SK-MEL-5 (cell line): ENCODE results near the gene ATP5PF. TPM values are rescaled to one million over a fixed set of nuclear protein-coding genes. Genes with fewer than 3 reads are reported as not detected.

Source experiments
- DNase-seq: peaks from one replicate; pipeline ENCODE4 v3.0.0-alpha.2; 2016; ENCODE audit warnings: low read depth, low spot score
- in situ Hi-C: cut with HindIII; loops from 2 replicates; pipeline ENCODE4 v1.10.0; 2016; ENCODE audit warnings: low sequenced_read_pairs, high pct_unique_total_duplicates, low pct_unique_long_range_greater_than_20kb
- total RNA-seq: library from RNA; depleted of rRNA; stranded (reverse); fragments of >200 nt; shearing (Covaris generic); gene quantifications from 2 replicates; pipeline ENCODE4 v1.2.3, GENCODE V29; 2014; rRNA removed

Gene ATP5PF
- total RNA-seq, 1 experiment from 2014 or later = 135 TPM

DNA sequence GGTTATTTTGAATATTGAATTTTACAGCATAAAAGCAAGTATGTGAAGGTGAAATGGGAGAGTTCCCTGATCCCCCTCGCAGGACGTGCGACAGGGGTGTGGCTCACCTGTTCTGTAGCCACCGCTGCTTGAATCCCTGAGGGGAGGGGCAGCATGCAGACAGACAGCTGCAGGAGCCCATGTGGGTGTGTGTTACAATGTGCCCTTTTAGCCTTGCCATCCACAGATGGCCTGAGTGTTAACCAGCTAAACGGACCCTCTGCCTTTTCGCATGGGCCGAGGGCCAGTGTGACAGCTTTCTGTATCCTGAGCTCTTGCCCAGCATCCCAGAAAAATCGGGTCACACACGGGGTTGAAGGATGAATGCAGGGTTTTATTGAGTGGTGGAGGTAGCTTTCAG lies 52.3 kb downstream of the ATP5PF start:
- no peak for DNase-seq
- in situ Hi-C loops = no loop called here

GRCh38 chr21:25676451-25676850 lies 58.3 kb downstream of the ATP5PF start:
- DNase-seq = no peak
- in situ Hi-C loops = no loop called here

Other genes with a start within 250 kb of the ATP5PF start
- 45.2 and 49.0 TPM in 2 replicates for gene MRPL39, start 127.4 kb downstream of the ATP5PF start, total RNA-seq
- 0.11 and 0.26 TPM in 2 replicates for gene JAM2, start 95.6 kb downstream of the ATP5PF start, total RNA-seq
- gene GABPA, start 68 bp upstream of the ATP5PF start, total RNA-seq = 17.4 and 17.8 TPM in 2 replicates